Kidney epithelial cell (primary cell): Measurements from ENCODE around the gene ALPG. TPM values are rescaled to one million over a fixed set of nuclear protein-coding genes. Genes with fewer than 3 reads are reported as not detected.
"Not testable (repeated sequence)": the region's sequence is repeated elsewhere in the genome, so short reads cannot be mapped to it uniquely, and the experiment has no call there.

ENCODE experiments used
- DNase-seq: peaks from one replicate; pipeline ENCODE4 v3.0.0-alpha.2; 2010; ENCODE audit warnings: low read depth
- H3K27me3 ChIP-seq: 2 replicates; pipeline ENCODE4 v1.6.0; 2011; ENCODE audit warnings: low read length; ENCODE audit not compliant: control insufficient read depth, insufficient read depth
- H3K36me3 ChIP-seq: 2 replicates; pipeline ENCODE4 v1.5.1; 2011; ENCODE audit warnings: low read length; ENCODE audit not compliant: control insufficient read depth, insufficient read depth
- H3K4me3 ChIP-seq: 2 replicates; pipeline ENCODE4 v1.5.1; 2011; ENCODE audit warnings: low read depth, mild to moderate bottlenecking, control low read depth, low read length
- total RNA-seq: library from RNA; depleted of rRNA; stranded (reverse); fragments of >200 nt; gene quantifications from 2 replicates; pipeline ENCODE4 v1.2.3, GENCODE V29; 2015
- TF ChIP-seq, protein P1 (sequence below): IDR thresholded peaks from 2 replicates; pipeline ENCODE4 v1.5.1; 2011; ENCODE audit warnings: mild to moderate bottlenecking, moderate library complexity, low read length, control low read depth, inconsistent platforms; ENCODE audit not compliant: insufficient read depth, poor library complexity, severe bottlenecking

Gene ALPG
- total RNA-seq, 1 donor from 2014 or later = not detected

GRCh38 chr2:232449964-232450363 is 43.3 kb downstream of the ALPG start:
- TF ChIP-seq, protein P1, sequence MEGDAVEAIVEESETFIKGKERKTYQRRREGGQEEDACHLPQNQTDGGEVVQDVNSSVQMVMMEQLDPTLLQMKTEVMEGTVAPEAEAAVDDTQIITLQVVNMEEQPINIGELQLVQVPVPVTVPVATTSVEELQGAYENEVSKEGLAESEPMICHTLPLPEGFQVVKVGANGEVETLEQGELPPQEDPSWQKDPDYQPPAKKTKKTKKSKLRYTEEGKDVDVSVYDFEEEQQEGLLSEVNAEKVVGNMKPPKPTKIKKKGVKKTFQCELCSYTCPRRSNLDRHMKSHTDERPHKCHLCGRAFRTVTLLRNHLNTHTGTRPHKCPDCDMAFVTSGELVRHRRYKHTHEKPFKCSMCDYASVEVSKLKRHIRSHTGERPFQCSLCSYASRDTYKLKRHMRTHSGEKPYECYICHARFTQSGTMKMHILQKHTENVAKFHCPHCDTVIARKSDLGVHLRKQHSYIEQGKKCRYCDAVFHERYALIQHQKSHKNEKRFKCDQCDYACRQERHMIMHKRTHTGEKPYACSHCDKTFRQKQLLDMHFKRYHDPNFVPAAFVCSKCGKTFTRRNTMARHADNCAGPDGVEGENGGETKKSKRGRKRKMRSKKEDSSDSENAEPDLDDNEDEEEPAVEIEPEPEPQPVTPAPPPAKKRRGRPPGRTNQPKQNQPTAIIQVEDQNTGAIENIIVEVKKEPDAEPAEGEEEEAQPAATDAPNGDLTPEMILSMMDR = no peak
- DNase-seq = no peak
- no peaks in the 10 kb centered on the region for H3K36me3 ChIP-seq

GRCh38 chr2:232451645-232452044 is 45.0 kb downstream of the ALPG start:
- not testable (repeated sequence) for H3K4me3 ChIP-seq, DNase-seq, H3K27me3 ChIP-seq, H3K36me3 ChIP-seq

More at GRCh38 chr2:232449964-232450363, 43.3 kb downstream of the ALPG start:
- H3K27me3 ChIP-seq = peaks cover 7% of the 10 kb centered on the region
- H3K4me3 ChIP-seq = no peak overlapping the region

DNA sequence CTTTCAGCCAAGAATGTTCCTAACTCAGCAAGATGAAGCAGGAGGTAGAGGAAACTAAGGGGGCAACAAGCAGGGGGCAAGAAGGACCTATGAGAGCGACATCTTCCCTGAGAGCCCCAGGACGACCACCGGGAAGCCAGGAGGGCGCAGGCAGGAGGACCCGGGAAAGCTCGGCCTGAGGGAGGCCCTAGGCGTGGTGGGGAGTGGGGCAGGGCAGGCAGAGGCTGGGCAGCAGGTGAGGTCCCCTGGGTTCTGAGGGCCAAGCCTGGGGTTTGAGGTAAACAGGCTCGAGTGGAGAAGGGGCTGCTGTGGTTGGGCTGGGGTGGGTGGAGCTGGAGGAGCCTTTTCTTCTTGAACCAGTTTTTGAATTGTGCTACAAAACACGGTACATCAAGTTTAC is 48.0 kb downstream of the ALPG start:
- TF ChIP-seq, protein P1 = no peak
- no peak overlapping the region for H3K4me3 ChIP-seq
- H3K27me3 ChIP-seq = peaks cover 28% of the 10 kb centered on the region
- H3K36me3 ChIP-seq = no peaks in the 10 kb centered on the region
- DNase-seq = no peak

- DNase-seq = no peak
- Histone ChIP-seq H3K4me3 (no peak within 1 kb of the TSS), H3K36me3 (no peaks in the 10 kb centered on the region), H3K27me3 (peaks cover 29% of the 10 kb centered on the region)
- TF ChIP-seq, protein P1 = no peak
Observed at GRCh38 chr2:232455426-232456255, 49.0 kb downstream of the ALPG start, which contains the start of gene ALPI. ALPI (plus strand) TSS chr2:232456153; CDS start chr2:232456200, 47 bp downstream.

DNA sequence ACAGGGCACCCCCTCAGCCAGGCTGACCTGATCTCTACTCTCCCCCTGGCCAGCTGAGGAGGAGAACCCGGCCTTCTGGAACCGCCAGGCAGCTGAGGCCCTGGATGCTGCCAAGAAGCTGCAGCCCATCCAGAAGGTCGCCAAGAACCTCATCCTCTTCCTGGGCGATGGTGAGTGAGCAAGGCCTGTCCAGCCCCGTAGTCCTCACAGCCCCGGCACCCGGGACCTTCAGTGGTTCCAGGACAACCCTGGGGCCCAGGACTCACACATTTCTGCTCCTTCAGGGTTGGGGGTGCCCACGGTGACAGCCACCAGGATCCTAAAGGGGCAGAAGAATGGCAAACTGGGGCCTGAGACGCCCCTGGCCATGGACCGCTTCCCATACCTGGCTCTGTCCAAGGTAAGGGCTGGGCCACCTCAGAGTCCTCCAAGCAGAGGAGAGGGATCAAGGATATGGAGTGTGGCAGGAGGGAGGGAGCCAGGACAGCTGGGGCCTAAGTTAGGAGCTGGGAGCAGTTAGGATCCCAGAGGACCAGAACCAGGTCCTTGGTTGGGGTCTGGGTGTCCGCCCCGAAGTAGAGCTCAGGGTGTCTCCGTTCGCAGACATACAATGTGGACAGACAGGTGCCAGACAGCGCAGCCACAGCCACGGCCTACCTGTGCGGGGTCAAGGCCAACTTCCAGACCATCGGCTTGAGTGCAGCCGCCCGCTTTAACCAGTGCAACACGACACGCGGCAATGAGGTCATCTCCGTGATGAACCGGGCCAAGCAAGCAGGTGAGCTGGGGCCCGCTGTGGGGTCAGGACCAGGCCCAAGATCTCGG is 49.9 kb downstream of the ALPG start:
- Histone ChIP-seq H3K27me3 (peaks cover 29% of the 10 kb centered on the region), H3K4me3 (no peak overlapping the region), H3K36me3 (no peaks in the 10 kb centered on the region)
- TF ChIP-seq, protein P1 = no peak
- no peak for DNase-seq

GRCh38 chr2:232457121-232458011 is 50.7 kb downstream of the ALPG start:
- TF ChIP-seq, protein P1 = no peak
- no peaks in the 10 kb centered on the region for H3K36me3 ChIP-seq
- no peak for DNase-seq

More at GRCh38 chr2:232457121-232458011, 50.7 kb downstream of the ALPG start:
- Histone ChIP-seq H3K27me3 (peaks cover 29% of the 10 kb centered on the region), H3K4me3 (no peak overlapping the region)
